Peyer's patch (tissue), 4 donors: ENCODE measurements around the gene TBC1D2.

Source experiments
- CTCF ChIP-seq, 6 experiments: fragments of 450-650 bp in 4 of 6; fragments of 200-600 bp in 2 of 6; sonication (generic) in 1 of 6; IDR thresholded peaks; one replicate each; pipeline ENCODE4 v1.5.1; 2017 to 2019; ENCODE audit warnings: antibody characterized with exemption in 6 of 6, mild to moderate bottlenecking in 3 of 6, moderate library complexity in 1 of 6
- POLR2A ChIP-seq, 2 donors: fragments of 450-650 bp; IDR thresholded peaks; one replicate each; pipeline ENCODE4 v1.5.1; 2017; ENCODE audit warnings: antibody characterized with exemption in 2 of 2, mild to moderate bottlenecking in 2 of 2, moderate library complexity in 2 of 2

GRCh38 chr9:98214811-98215210 is 40.6 kb downstream of the TBC1D2 start:
- TF ChIP-seq CTCF (IDR thresholded peaks at IDR 0.05) (no peak), POLR2A (IDR thresholded peaks at IDR 0.05) (no peak)
